H9 (cell line): Measurements from ENCODE around the gene PRRT1B. TPM values are rescaled to one million over a fixed set of nuclear protein-coding genes. Genes with fewer than 3 reads are reported as not detected.

ENCODE experiments used
- DNase-seq: peaks from one replicate; pipeline ENCODE4 v3.0.0-alpha.2; 2017
- H2AFZ ChIP-seq: one replicate; pipeline ENCODE4 v1.6.1; 2013; ENCODE audit warnings: mild to moderate bottlenecking, low read length, control low read depth, moderate library complexity
- H2AK5ac ChIP-seq: 2 replicates; pipeline ENCODE4 v1.6.1; 2013; ENCODE audit warnings: low read length, control low read depth, mixed read lengths; ENCODE audit not compliant: insufficient read length
- H2BK120ac ChIP-seq: one replicate; pipeline ENCODE4 v1.6.1; 2013; ENCODE audit warnings: low read depth, mild to moderate bottlenecking, low read length, control low read depth, inconsistent platforms; ENCODE audit not compliant: poor library complexity, severe bottlenecking
- H2BK12ac ChIP-seq: 2 replicates; pipeline ENCODE4 v1.6.1; 2013; ENCODE audit warnings: low read length, control low read depth, mixed read lengths, low read depth; ENCODE audit not compliant: insufficient read length
- H2BK15ac ChIP-seq: 2 replicates; pipeline ENCODE4 v1.6.1; 2013; ENCODE audit warnings: low read depth, low read length, control low read depth
- H2BK20ac ChIP-seq: one replicate; pipeline ENCODE4 v1.6.1; 2013; ENCODE audit warnings: low read depth, mild to moderate bottlenecking, low read length, control low read depth, inconsistent platforms; ENCODE audit not compliant: poor library complexity, severe bottlenecking
- H2BK5ac ChIP-seq: 2 replicates; pipeline ENCODE4 v1.6.1; 2013; ENCODE audit warnings: low read length, control low read depth, mixed read lengths; ENCODE audit not compliant: insufficient read length
- H3K14ac ChIP-seq: 2 replicates; pipeline ENCODE4 v1.6.1; 2013; ENCODE audit warnings: low read length, control low read depth; ENCODE audit not compliant: insufficient read depth
- H3K18ac ChIP-seq: 2 replicates; pipeline ENCODE4 v1.6.1; 2013; ENCODE audit warnings: low read depth, mild to moderate bottlenecking, mixed read lengths, low read length, control low read depth; ENCODE audit not compliant: insufficient read length
- H3K23ac ChIP-seq: 2 replicates; pipeline ENCODE4 v1.6.1; 2013; ENCODE audit warnings: low read length, control low read depth, mixed read lengths, low read depth; ENCODE audit not compliant: insufficient read length
- H3K23me2 ChIP-seq: 2 replicates; pipeline ENCODE4 v1.6.1; 2013; ENCODE audit warnings: low read depth, mild to moderate bottlenecking, mixed read lengths, low read length, control low read depth; ENCODE audit not compliant: insufficient read length, poor library complexity, severe bottlenecking
- H3K27ac ChIP-seq: 2 replicates; pipeline ENCODE4 v1.5.1; 2013; ENCODE audit warnings: low read length, control low read depth, mixed read lengths, low read depth; ENCODE audit not compliant: insufficient read length
- H3K27me3 ChIP-seq: 2 replicates; pipeline ENCODE4 v1.6.1; 2013; ENCODE audit warnings: low read length, control low read depth, inconsistent platforms; ENCODE audit not compliant: insufficient read depth
- H3K4ac ChIP-seq: 2 replicates; pipeline ENCODE4 v1.6.1; 2013; ENCODE audit warnings: low read depth, mild to moderate bottlenecking, control low read depth, inconsistent platforms, low read length, moderate library complexity
- H3K4me1 ChIP-seq: 2 replicates; pipeline ENCODE4 v1.6.1; 2013; ENCODE audit warnings: low read length, control low read depth, inconsistent platforms; ENCODE audit not compliant: insufficient read depth
- H3K4me2 ChIP-seq: 2 replicates; pipeline ENCODE4 v1.6.1; 2013; ENCODE audit warnings: low read length, control low read depth, mixed read lengths; ENCODE audit not compliant: insufficient read length, insufficient read depth
- H3K56ac ChIP-seq: 2 replicates; pipeline ENCODE4 v1.6.1; 2013; ENCODE audit warnings: low read depth, mild to moderate bottlenecking, mixed read lengths, low read length, control low read depth; ENCODE audit not compliant: insufficient read length
- H3K79me1 ChIP-seq: 2 replicates; pipeline ENCODE4 v1.6.1; 2013; ENCODE audit warnings: low read depth, mild to moderate bottlenecking, moderate library complexity, low read length, control low read depth, inconsistent platforms; ENCODE audit not compliant: insufficient read depth, poor library complexity, severe bottlenecking
- H3K79me2 ChIP-seq: 2 replicates; pipeline ENCODE4 v1.6.1; 2013; ENCODE audit warnings: low read length, control low read depth, inconsistent platforms; ENCODE audit not compliant: insufficient read depth
- H3K9ac ChIP-seq: 2 replicates; pipeline ENCODE4 v1.6.1; 2013; ENCODE audit warnings: low read length, control low read depth, mixed read lengths; ENCODE audit not compliant: insufficient read length; ENCODE audit errors: extremely low read depth
- H3K9me3 ChIP-seq: one replicate; pipeline ENCODE4 v1.6.1; 2013; ENCODE audit warnings: low read depth, low read length, inconsistent platforms; ENCODE audit not compliant: control insufficient read depth
- H3T11ph ChIP-seq: one replicate; pipeline ENCODE4 v1.6.1; 2013; ENCODE audit warnings: mild to moderate bottlenecking, low read length, control low read depth, inconsistent platforms
- H4K20me1 ChIP-seq: one replicate; pipeline ENCODE4 v1.6.1; 2013; ENCODE audit not compliant: control insufficient read depth, insufficient read length, insufficient read depth
- H4K5ac ChIP-seq: 2 replicates; pipeline ENCODE4 v1.6.1; 2013; ENCODE audit warnings: low read depth, mild to moderate bottlenecking, mixed read lengths, low read length, control low read depth; ENCODE audit not compliant: insufficient read length
- H4K8ac ChIP-seq: replicated peaks from 2 replicates; pipeline ENCODE4 v1.6.1; 2013; ENCODE audit warnings: low read length, control low read depth, mixed read lengths, low read depth; ENCODE audit not compliant: insufficient read length
- H4K91ac ChIP-seq: 2 replicates; pipeline ENCODE4 v1.6.1; 2013; ENCODE audit warnings: low read depth, mild to moderate bottlenecking, moderate library complexity, mixed read lengths, low read length, control low read depth; ENCODE audit not compliant: insufficient read length
- H3K27ac Mint-ChIP-seq, 3 experiments: 2 replicates in 2 of 3; 3 replicates in 1 of 3; pipeline ENCODE4 v1.8.0; 2020 to 2021; ENCODE audit warnings: mixed read lengths in 3 of 3, mild to moderate bottlenecking in 1 of 3, moderate library complexity in 1 of 3
- H3K27me3 Mint-ChIP-seq: 2 replicates; pipeline ENCODE4 v1.8.0; 2021; ENCODE audit warnings: low read depth, mild to moderate bottlenecking, moderate library complexity, mixed read lengths
- H3K36me3 Mint-ChIP-seq, 3 experiments: 2 replicates in 2 of 3; 3 replicates in 1 of 3; pipeline ENCODE4 v1.8.0; 2020 to 2021; ENCODE audit warnings: low read depth in 3 of 3, mixed read lengths in 3 of 3; ENCODE audit not compliant: insufficient read depth in 1 of 3
- H3K4me1 Mint-ChIP-seq, 2 experiments: 2 replicates each; pipeline ENCODE4 v1.8.0; 2020; ENCODE audit warnings: mixed read lengths in 2 of 2
- H3K4me3 Mint-ChIP-seq, 2 experiments: 2 replicates in 1 of 2; 3 replicates in 1 of 2; pipeline ENCODE4 v1.8.0; 2020 to 2021; ENCODE audit warnings: mild to moderate bottlenecking in 2 of 2, mixed read lengths in 2 of 2, moderate library complexity in 1 of 2
- H3K9me3 Mint-ChIP-seq, 2 experiments: 2 replicates in 1 of 2; 3 replicates in 1 of 2; pipeline ENCODE4 v1.8.0; 2020; ENCODE audit warnings: mild to moderate bottlenecking in 2 of 2, mixed read lengths in 2 of 2, moderate library complexity in 1 of 2
- whole genome bisulfite sequencing: extraction: QIAGEN DNeasy Blood & Tissue Kit; methylation state at CpG from one replicate; pipeline ENCODE4 v1.1.7; 2013; ENCODE audit warnings: missing lambda C conversion rate, low lambda C conversion rate, mixed read lengths; ENCODE audit not compliant: insufficient read length; ENCODE audit errors: extremely low coverage; 5-methylcytosine and 5-hydroxymethylcytosine counted together
- total RNA-seq: library from RNA; stranded (reverse); gene quantifications from 2 replicates; pipeline ENCODE4 v1.2.1, GENCODE V29; 2021
- TF ChIP-seq, protein P1 (sequence below): fragments of 200-600 bp; sonication (generic); conservative IDR thresholded peaks from 3 replicates; pipeline ENCODE4 v1.8.0; 2021; ENCODE audit warnings: antibody characterized with exemption, mild to moderate bottlenecking

Gene PRRT1B
- total RNA-seq, 1 experiment from 2014 or later: 1.0 TPM

DNA sequence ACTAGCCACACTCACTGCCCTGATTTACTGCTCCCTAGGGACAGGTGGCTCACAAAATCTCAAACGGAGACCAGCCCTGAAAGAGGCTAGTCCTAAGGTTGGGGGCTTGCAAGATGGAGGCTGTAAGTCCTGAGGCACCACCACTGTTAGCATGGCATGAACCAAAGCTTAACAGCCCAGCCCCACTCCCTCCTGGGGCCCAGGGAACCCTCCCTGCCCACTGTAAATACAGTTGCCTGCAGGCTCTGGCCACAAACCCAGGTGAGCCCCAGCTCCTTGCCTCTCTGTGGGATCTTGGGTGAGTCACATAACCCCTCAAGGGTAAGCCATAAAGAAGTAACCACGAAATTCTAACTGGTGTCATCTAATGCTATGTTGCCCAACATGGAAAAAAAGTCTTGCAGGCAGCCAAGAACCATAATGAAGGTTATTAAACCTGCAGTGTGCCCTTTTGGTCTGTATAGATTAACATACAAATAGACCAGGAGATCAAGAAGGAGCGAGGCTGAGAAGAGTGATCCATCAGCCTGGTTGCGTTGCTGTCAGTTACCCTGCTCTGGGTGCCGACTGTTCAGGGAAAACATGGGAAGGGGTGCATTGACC is 44.3 kb upstream of the PRRT1B start:
- H3K4me3 Mint-ChIP-seq: peak overlapping the region; percentile 42 to 58; a peak in 4 of 5 replicates
- H3K23ac ChIP-seq: no peak overlapping the region
- no peak overlapping the region for H2BK20ac ChIP-seq
- peaks cover 9% of the 10 kb centered on the region for H3K23me2 ChIP-seq
- no peak overlapping the region for H2BK5ac ChIP-seq
- H3K9me3 Mint-ChIP-seq: no peaks in the 10 kb centered on the region
- peaks cover 2% of the 10 kb centered on the region for H4K20me1 ChIP-seq
- no peak overlapping the region for H3K14ac ChIP-seq
- no peak overlapping the region for H2BK15ac ChIP-seq
- H3K4me1 Mint-ChIP-seq: peaks cover 35 to 49% of the 10 kb centered on the region in 2 experiments
- H3K18ac ChIP-seq: no peak overlapping the region
- no peaks in the 10 kb centered on the region for H3K27me3 ChIP-seq
- H4K5ac ChIP-seq: no peak overlapping the region
- WGBS: no CpG with 5 or more reads among the region's 5 CpGs
- H2BK12ac ChIP-seq: no peak overlapping the region
- no peak overlapping the region for H2BK120ac ChIP-seq
- H3K9ac ChIP-seq: no peak overlapping the region
- H3K4ac ChIP-seq: no peak overlapping the region
- no peaks in the 10 kb centered on the region for H3K79me2 ChIP-seq
- no peak overlapping the region for H2AFZ ChIP-seq
- no peak overlapping the region for H3K4me2 ChIP-seq
- peak overlapping the region in 2 of 3 experiments; percentile 34 to 85; a peak in 3 of 7 replicates for H3K27ac Mint-ChIP-seq
- H3K9me3 ChIP-seq: no peaks in the 10 kb centered on the region
- peaks cover 7% of the 10 kb centered on the region for H3K27me3 Mint-ChIP-seq
- H3K27ac ChIP-seq: no peak overlapping the region
- DNase-seq: no peak
- H3K79me1 ChIP-seq: no peaks in the 10 kb centered on the region
- H4K8ac ChIP-seq: no peak overlapping the region
- TF ChIP-seq, protein P1, sequence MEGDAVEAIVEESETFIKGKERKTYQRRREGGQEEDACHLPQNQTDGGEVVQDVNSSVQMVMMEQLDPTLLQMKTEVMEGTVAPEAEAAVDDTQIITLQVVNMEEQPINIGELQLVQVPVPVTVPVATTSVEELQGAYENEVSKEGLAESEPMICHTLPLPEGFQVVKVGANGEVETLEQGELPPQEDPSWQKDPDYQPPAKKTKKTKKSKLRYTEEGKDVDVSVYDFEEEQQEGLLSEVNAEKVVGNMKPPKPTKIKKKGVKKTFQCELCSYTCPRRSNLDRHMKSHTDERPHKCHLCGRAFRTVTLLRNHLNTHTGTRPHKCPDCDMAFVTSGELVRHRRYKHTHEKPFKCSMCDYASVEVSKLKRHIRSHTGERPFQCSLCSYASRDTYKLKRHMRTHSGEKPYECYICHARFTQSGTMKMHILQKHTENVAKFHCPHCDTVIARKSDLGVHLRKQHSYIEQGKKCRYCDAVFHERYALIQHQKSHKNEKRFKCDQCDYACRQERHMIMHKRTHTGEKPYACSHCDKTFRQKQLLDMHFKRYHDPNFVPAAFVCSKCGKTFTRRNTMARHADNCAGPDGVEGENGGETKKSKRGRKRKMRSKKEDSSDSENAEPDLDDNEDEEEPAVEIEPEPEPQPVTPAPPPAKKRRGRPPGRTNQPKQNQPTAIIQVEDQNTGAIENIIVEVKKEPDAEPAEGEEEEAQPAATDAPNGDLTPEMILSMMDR: no peak
- H3K56ac ChIP-seq: no peak overlapping the region
- no peak overlapping the region for H3T11ph ChIP-seq
- no peaks in the 10 kb centered on the region for H3K4me1 ChIP-seq
- no peak overlapping the region for H4K91ac ChIP-seq
- peaks cover 17 to 63% (median 51%) of the 10 kb centered on the region in 3 experiments; a peak in 6 of 7 replicates for H3K36me3 Mint-ChIP-seq
- H2AK5ac ChIP-seq: no peak overlapping the region
